Fibroblast of lung (primary cell): Measurements from ENCODE around the gene CUTA. TPM values are rescaled to one million over a fixed set of nuclear protein-coding genes. Genes with fewer than 3 reads are reported as not detected.

ENCODE experiments used
- DNase-seq, 2 donors: peaks; one replicate each; pipeline versions ENCODE4 v3.0.0 to v3.0.0-alpha.2; 2010; ENCODE audit warnings: low read depth in 2 of 2
- H2AFZ ChIP-seq: 2 replicates; pipeline ENCODE4 v1.5.1; 2012; ENCODE audit warnings: low read length, control low read depth, inconsistent platforms
- H3K27ac ChIP-seq: 2 replicates; pipeline ENCODE4 v1.5.1; 2011; ENCODE audit warnings: low read length, control low read depth; ENCODE audit not compliant: insufficient read depth
- H3K27me3 ChIP-seq: 2 replicates; pipeline ENCODE4 v1.5.1; 2011; ENCODE audit warnings: mild to moderate bottlenecking, low read length; ENCODE audit not compliant: control insufficient read depth, insufficient read depth
- H3K36me3 ChIP-seq: 2 replicates; pipeline ENCODE4 v1.5.1; 2011; ENCODE audit warnings: low read length; ENCODE audit not compliant: control insufficient read depth, insufficient read depth
- H3K4me1 ChIP-seq: 2 replicates; pipeline ENCODE4 v1.5.1; 2011; ENCODE audit warnings: low read length; ENCODE audit not compliant: control insufficient read depth, insufficient read depth; ENCODE audit errors: extremely low read depth
- H3K4me2 ChIP-seq: 2 replicates; pipeline ENCODE4 v1.5.1; 2011; ENCODE audit warnings: low read length, control low read depth; ENCODE audit not compliant: insufficient read depth; ENCODE audit errors: extremely low read depth
- H3K4me3 ChIP-seq, 4 experiments: fragments of 200-600 bp in 1 of 4; sonication (generic) in 1 of 4; replicated peaks in 1 of 4; 2 replicates each; pipeline ENCODE4 v1.5.1; 2011 to 2016; ENCODE audit warnings: low read length in 4 of 4, low read depth in 3 of 4, mild to moderate bottlenecking in 3 of 4, control low read depth in 2 of 4, inconsistent platforms in 1 of 4, mixed read lengths in 1 of 4; ENCODE audit not compliant: insufficient read depth in 1 of 4; ENCODE audit errors: control extremely low read depth in 1 of 4
- H3K79me2 ChIP-seq: 2 replicates; pipeline ENCODE4 v1.5.1; 2012; ENCODE audit warnings: mild to moderate bottlenecking, low read length, inconsistent platforms; ENCODE audit not compliant: control insufficient read depth, insufficient read depth
- H3K9ac ChIP-seq: 2 replicates; pipeline ENCODE4 v1.5.1; 2011; ENCODE audit warnings: mild to moderate bottlenecking, low read length, control low read depth; ENCODE audit not compliant: insufficient read depth
- H3K9me3 ChIP-seq: 2 replicates; pipeline ENCODE4 v1.5.1; 2012; ENCODE audit warnings: low read depth, low read length; ENCODE audit not compliant: control insufficient read depth, insufficient read depth
- H4K20me1 ChIP-seq: 2 replicates; pipeline ENCODE4 v1.5.1; 2011; ENCODE audit warnings: low read length; ENCODE audit not compliant: control insufficient read depth, insufficient read depth; ENCODE audit errors: extremely low read depth
- CTCF ChIP-seq, 2 donors: IDR thresholded peaks in 1 of 2; conservative IDR thresholded peaks in 1 of 2; 1 replicate in 1 of 2; 2 replicates in 1 of 2; pipeline ENCODE4 v1.5.1; 2011 to 2012; ENCODE audit warnings: low read length in 2 of 2, control low read depth in 1 of 2, inconsistent platforms in 1 of 2, low read depth in 1 of 2, mild to moderate bottlenecking in 1 of 2
- EZH2 ChIP-seq: IDR thresholded peaks from 2 replicates; pipeline ENCODE4 v1.5.1; 2012; ENCODE audit warnings: low read length, control low read depth, mild to moderate bottlenecking; ENCODE audit errors: missing control alignments
- polyA plus RNA-seq, 2 donors: library from polyadenylated mRNA; depleted of rRNA in 1 of 2; stranded (reverse) in 1 of 2; unstranded in 1 of 2; fragments of >200 nt; gene quantifications; 2 replicates each; pipeline ENCODE4 v1.2.1, GENCODE V29; 2011 to 2012; ENCODE audit warnings: missing spikeins in 1 of 2
- total RNA-seq: library from RNA; depleted of rRNA; stranded (reverse); fragments of >200 nt; gene quantifications from 2 replicates; pipeline ENCODE4 v1.2.1, GENCODE V29; 2014

The CUTA gene
- total and polyA plus RNA-seq, 2 donors (not counting 1 experiment from before 2014, with no cell fraction given) = 127 to 264 TPM

GRCh38 chr6:33390173-33390572, 27.7 kb downstream of the CUTA start:
- DNase-seq = no peak
- Histone ChIP-seq H3K4me1 (peaks cover 9% of the 10 kb centered on the region), H2AFZ (no peak overlapping the region), H3K27ac (no peak overlapping the region), H3K4me2 (no peak overlapping the region), H4K20me1 (no peaks in the 10 kb centered on the region), H3K79me2 (peaks cover 34% of the 10 kb centered on the region), H3K9ac (no peak overlapping the region), H3K36me3 (no peaks in the 10 kb centered on the region), H3K27me3 (no peaks in the 10 kb centered on the region), H3K4me3 (no peak overlapping the region), H3K9me3 (no peaks in the 10 kb centered on the region)
- no peak for TF ChIP-seq CTCF (conservative IDR thresholded peaks at IDR 0.05 in 1 of 2, IDR thresholded peaks at IDR 0.05 in 1 of 2; ENCODE audit: low read depth in 1 of 2, low read length in 2 of 2)
- no peak for TF ChIP-seq EZH2

GRCh38 chr6:33384581-33385020, 33.3 kb downstream of the CUTA start:
- H3K27ac ChIP-seq = no peak overlapping the region

GRCh38 chr6:33383427-33384185, 34.3 kb downstream of the CUTA start:
- Histone ChIP-seq H3K9ac (no peak overlapping the region), H3K36me3 (no peaks in the 10 kb centered on the region), H3K4me1 (no peaks in the 10 kb centered on the region), H3K9me3 (no peaks in the 10 kb centered on the region), H3K4me2 (no peak overlapping the region), H2AFZ (no peak overlapping the region), H3K4me3 (no peak overlapping the region), H3K27ac (no peak overlapping the region), H4K20me1 (no peaks in the 10 kb centered on the region), H3K27me3 (no peaks in the 10 kb centered on the region), H3K79me2 (no peaks in the 10 kb centered on the region)
- DNase-seq = no peak
- TF ChIP-seq EZH2 = no peak
- TF ChIP-seq CTCF (conservative IDR thresholded peaks at IDR 0.05 in 1 of 2, IDR thresholded peaks at IDR 0.05 in 1 of 2; ENCODE audit: low read depth in 1 of 2, low read length in 2 of 2) = no peak

More at GRCh38 chr6:33384581-33385020, 33.3 kb downstream of the CUTA start:
- no peaks in the 10 kb centered on the region for H4K20me1 ChIP-seq
- no peaks in the 10 kb centered on the region for H3K4me1 ChIP-seq
- peak overlapping the region; percentile 40 for H2AFZ ChIP-seq
- H3K4me2 ChIP-seq = no peak overlapping the region
- no peak for TF ChIP-seq EZH2
- peak; percentile 32 to 65 for TF ChIP-seq CTCF (conservative IDR thresholded peaks at IDR 0.05 in 1 of 2, IDR thresholded peaks at IDR 0.05 in 1 of 2; ENCODE audit: low read depth in 1 of 2, low read length in 2 of 2)
- no peaks in the 10 kb centered on the region for H3K9me3 ChIP-seq
- H3K27me3 ChIP-seq = no peaks in the 10 kb centered on the region
- DNase-seq = peak; percentile 63 to 85
- no peaks in the 10 kb centered on the region for H3K36me3 ChIP-seq
- H3K79me2 ChIP-seq = no peaks in the 10 kb centered on the region
- no peak overlapping the region for H3K9ac ChIP-seq
- H3K4me3 ChIP-seq = no peak overlapping the region
